Neural crest cell (in vitro differentiated cells): ENCODE results near the gene NTM. TPM values are rescaled to one million over a fixed set of nuclear protein-coding genes. Genes with fewer than 3 reads are reported as not detected.

Experiments
- DNase-seq: peaks from one replicate; pipeline ENCODE4 v3.0.0; 2021; ENCODE audit warnings: low read depth, mixed read lengths, low spot score
- H3K27ac Mint-ChIP-seq: one replicate; pipeline ENCODE4 v1.8.0; 2021; ENCODE audit warnings: mild to moderate bottlenecking, mixed read lengths; ENCODE audit not compliant: unreplicated experiment
- H3K27me3 Mint-ChIP-seq: 2 replicates; pipeline ENCODE4 v1.8.0; 2021; ENCODE audit warnings: low read depth, mild to moderate bottlenecking, mixed read lengths
- H3K36me3 Mint-ChIP-seq: 2 replicates; pipeline ENCODE4 v1.8.0; 2021; ENCODE audit warnings: low read depth, mild to moderate bottlenecking, mixed read lengths
- H3K4me1 Mint-ChIP-seq: 2 replicates; pipeline ENCODE4 v1.8.0; 2021; ENCODE audit warnings: mixed read lengths
- H3K4me3 Mint-ChIP-seq: one replicate; pipeline ENCODE4 v1.8.0; 2021; ENCODE audit warnings: mild to moderate bottlenecking, mixed read lengths
- H3K9me3 Mint-ChIP-seq: 2 replicates; pipeline ENCODE4 v1.8.0; 2021; ENCODE audit warnings: mixed read lengths
- CTCF ChIP-seq: fragments of 200-600 bp; sonication (generic); conservative IDR thresholded peaks from 2 replicates; pipeline ENCODE4 v1.5.0; 2021; ENCODE audit warnings: antibody characterized with exemption, mild to moderate bottlenecking
- total RNA-seq: library from RNA; stranded (reverse); gene quantifications from 2 replicates; pipeline ENCODE4 v1.2.1, GENCODE V29; 2021

NTM gene
- total RNA-seq, 1 donor from 2014 or later: 11.3 TPM

DNA sequence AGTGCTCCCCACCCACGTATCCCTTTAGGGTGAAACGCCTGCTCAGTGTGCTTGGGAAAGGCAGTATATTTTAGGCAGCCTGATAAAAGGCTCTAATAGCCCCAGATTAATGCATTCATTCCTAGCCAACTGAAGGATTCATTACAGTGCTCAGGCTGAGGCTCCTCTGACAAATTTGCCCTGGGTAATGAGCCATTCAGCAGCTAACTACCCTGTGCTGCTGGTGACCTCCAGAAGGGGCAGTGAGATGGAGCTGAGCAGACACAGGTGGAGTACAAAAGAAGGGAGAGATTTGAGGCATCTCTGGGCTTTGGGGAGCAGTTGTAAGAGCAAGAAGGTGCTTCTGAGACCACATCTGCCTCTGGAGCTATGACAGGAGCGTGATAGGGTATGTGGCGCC is 817.0 kb downstream of the NTM start:
- H3K9me3 Mint-ChIP-seq: no peaks in the 10 kb centered on the region
- no peak overlapping the region for H3K27ac Mint-ChIP-seq
- no peak overlapping the region for H3K4me3 Mint-ChIP-seq
- H3K36me3 Mint-ChIP-seq: no peaks in the 10 kb centered on the region
- TF ChIP-seq CTCF: no peak
- no peaks in the 10 kb centered on the region for H3K4me1 Mint-ChIP-seq
- DNase-seq: no peak
- peaks cover 4% of the 10 kb centered on the region for H3K27me3 Mint-ChIP-seq

GRCh38 chr11:132187814-132188213 is 817.4 kb downstream of the NTM start:
- H3K27me3 Mint-ChIP-seq: peaks cover 4% of the 10 kb centered on the region
- DNase-seq: no peak
- H3K4me3 Mint-ChIP-seq: no peak overlapping the region
- TF ChIP-seq CTCF: no peak
- H3K9me3 Mint-ChIP-seq: no peaks in the 10 kb centered on the region
- no peaks in the 10 kb centered on the region for H3K4me1 Mint-ChIP-seq
- H3K36me3 Mint-ChIP-seq: no peaks in the 10 kb centered on the region
- no peak overlapping the region for H3K27ac Mint-ChIP-seq

- Mint-ChIP-seq H3K4me1 (no peaks in the 10 kb centered on the region), H3K4me3 (no peak overlapping the region), H3K9me3 (peaks cover 9% of the 10 kb centered on the region), H3K27me3 (no peaks in the 10 kb centered on the region), H3K27ac (no peak overlapping the region), H3K36me3 (no peaks in the 10 kb centered on the region)
- no peak for TF ChIP-seq CTCF
- DNase-seq: no peak
Observed at GRCh38 chr11:132196928-132197327, 826.5 kb downstream of the NTM start.

GRCh38 chr11:132200353-132200936 is 830.0 kb downstream of the NTM start:
- peaks cover 3% of the 10 kb centered on the region for H3K36me3 Mint-ChIP-seq
- no peak for DNase-seq
- peaks cover 6% of the 10 kb centered on the region for H3K9me3 Mint-ChIP-seq
- no peak overlapping the region for H3K4me3 Mint-ChIP-seq
- H3K27me3 Mint-ChIP-seq: no peaks in the 10 kb centered on the region
- TF ChIP-seq CTCF: no peak
- H3K4me1 Mint-ChIP-seq: peaks cover 5% of the 10 kb centered on the region
- H3K27ac Mint-ChIP-seq: no peak overlapping the region

DNA sequence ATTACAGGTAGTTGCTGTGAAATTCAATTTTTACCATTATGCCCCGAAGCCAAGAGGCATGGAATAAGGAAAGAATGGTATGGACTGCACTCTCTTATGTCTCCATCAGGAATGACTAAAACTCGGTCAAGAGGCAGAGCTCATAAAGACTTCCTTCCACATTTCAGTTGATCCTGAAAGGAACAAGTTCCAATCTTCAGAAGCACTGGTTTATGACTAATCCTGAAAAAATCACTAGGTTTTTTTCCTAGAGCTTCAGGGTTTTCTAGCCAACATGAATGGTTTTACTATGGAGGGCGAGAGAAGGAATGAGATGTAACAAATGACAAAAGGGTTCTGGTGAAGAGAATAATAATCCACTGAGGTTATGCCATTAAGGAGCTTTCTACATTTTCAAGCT is 832.2 kb downstream of the NTM start:
- H3K36me3 Mint-ChIP-seq: peaks cover 6% of the 10 kb centered on the region
- DNase-seq: no peak
- no peak overlapping the region for H3K4me3 Mint-ChIP-seq
- peaks cover 8% of the 10 kb centered on the region for H3K9me3 Mint-ChIP-seq
- peaks cover 5% of the 10 kb centered on the region for H3K4me1 Mint-ChIP-seq
- no peak overlapping the region for H3K27ac Mint-ChIP-seq
- TF ChIP-seq CTCF: no peak
- no peaks in the 10 kb centered on the region for H3K27me3 Mint-ChIP-seq
